ENCODE measurements around the gene AMOTL2. TPM values are rescaled to one million over a fixed set of nuclear protein-coding genes. Genes with fewer than 3 reads are reported as not detected.

Gene AMOTL2
- total and polyA plus RNA-seq, 10 of the 15 experiments (the other 5 are each of a cell fraction or from before 2014, with no cell fraction given): 0.20 to 0.33 TPM; not detected in 8

GRCh38 chr3:134359121-134360010 lies 14.9 kb downstream of the AMOTL2 start (continued):
- TF ChIP-seq REST (IDR thresholded peaks at IDR 0.05; ENCODE audit: low read depth, low read length): no peak

- no peaks in the 10 kb centered on the region for H3K36me3 ChIP-seq (ENCODE audit: control insufficient read depth in 2 of 2, insufficient read depth in 2 of 2, low read length in 1 of 2)
- ChIA-PET CTCF (interaction anchor here (0.7 to 2.7 kb wide), 5 partner anchors 20 to 125 kb away, joined by 3 to 9 read pairs (median 4); no protein-coding TSS in a partner anchor), POLR2A (no interaction called here), SMC1A (ENCODE audit: uncharacterized antibody, unreplicated experiment) (interaction anchor here (1.0 kb wide), 1 partner anchor 10 kb away, joined by 4 read pairs; no protein-coding TSS in a partner anchor), RAD21 (ENCODE audit: unreplicated experiment) (no interaction called here)
- no peak overlapping the region for H3K4me2 ChIP-seq (ENCODE audit: control insufficient read depth, insufficient read depth)
- no peaks in the 10 kb centered on the region for H4K20me1 ChIP-seq (ENCODE audit: control insufficient read depth, insufficient read depth)
- intact Hi-C loops (cut with micrococcal nuclease; ENCODE audit: unreplicated experiment): loop anchor here (2.0 kb wide), 1 partner anchor 117 kb away; no protein-coding TSS in a partner anchor
- BruUV-seq (replicated peaks): no TSS peak
- peaks cover 0 to 2% of the 10 kb centered on the region in 2 experiments; a peak in 3 of 4 replicates for H3K27me3 ChIP-seq (replicated peaks in 1 of 2; ENCODE audit: control insufficient read depth in 2 of 2, insufficient read depth in 2 of 2, low read length in 1 of 2)
- H3K4me3 ChIP-seq: no peak overlapping the region
- no peaks in the 10 kb centered on the region for H3K4me1 ChIP-seq (ENCODE audit: control insufficient read depth, insufficient read depth, low read length)
- no peaks in the 10 kb centered on the region for H3K79me2 ChIP-seq (ENCODE audit: control insufficient read depth, insufficient read depth, low read length)
- 0 out of 2 replicates have a peak, but pooled peaks have one; percentile 25 for TF ChIP-seq RAD21 (IDR thresholded peaks at IDR 0.05; ENCODE audit: insufficient read depth, low read depth, low read length)
- no peak for TF ChIP-seq ELK1 (IDR thresholded peaks at IDR 0.05; ENCODE audit: low read depth, low read length)
- TF ChIP-seq CTCF (IDR thresholded peaks at IDR 0.05 in 2 of 3, conservative IDR thresholded peaks at IDR 0.05 in 1 of 3; ENCODE audit: control insufficient read depth in 2 of 3, extremely low read depth in 1 of 3, insufficient read depth in 1 of 3, low read depth in 3 of 3, low read length in 3 of 3): peak; percentile 31 to 45 (median 35); a peak in 4 of 6 replicates
- H3K9me3 ChIP-seq (replicated peaks; ENCODE audit: control insufficient read depth, insufficient read depth, low read length): no peaks in the 10 kb centered on the region
- DNase-seq (ENCODE audit: low read depth, low spot score) (no peak), ATAC-seq (peak; percentile 69), FAIRE-seq (no peak)
- H2AFZ ChIP-seq (ENCODE audit: control insufficient read depth, low read depth, low read length): no peak overlapping the region
- in situ Hi-C loops (cut with MboI): no loop called here
- WGBS (ENCODE audit: insufficient coverage, insufficient replicate concordance, low lambda C conversion rate, missing lambda C conversion rate): 42% methylated on average over 10 of the region's 10 CpGs
- no peak overlapping the region for H3K27ac ChIP-seq (ENCODE audit: control insufficient read depth, insufficient read depth)
- no peak overlapping the region for H3K9ac ChIP-seq (ENCODE audit: control insufficient read depth, insufficient read depth, low read length)
Observed at GRCh38 chr3:134357914-134358811, 16.1 kb downstream of the AMOTL2 start.
